Measurements from ENCODE around the gene MSMB.

- no peak for TF ChIP-seq CTCF (IDR thresholded peaks at IDR 0.05; ENCODE audit: insufficient read depth, low read length, poor library complexity, severe bottlenecking)
- no peak for TF ChIP-seq EZH2phosphoT487 (conservative IDR thresholded peaks at IDR 0.05; ENCODE audit: low read length)
These were observed 45.5 kb downstream of the MSMB start for GRCh38 chr10:46000538-46000937.

Data from SU-DHL-6 (cell line).